ENCODE results near the gene TMEM179. TPM values are rescaled to one million over a fixed set of nuclear protein-coding genes. Genes with fewer than 3 reads are reported as not detected.

Gene TMEM179
- total and polyA plus RNA-seq, 2 experiments from 2014 or later, result 2.2 to 4.3 TPM

GRCh38 chr14:104640681-104641080 lies 36.1 kb upstream of the TMEM179 start:
- Histone ChIP-seq H4K20me1 (ENCODE audit: insufficient read depth, poor library complexity, severe bottlenecking) (no peaks in the 10 kb centered on the region), H3K9me3 (ENCODE audit: low read depth) (no peaks in the 10 kb centered on the region), H3K9me2 (replicated peaks; ENCODE audit: insufficient read depth) (no peaks in the 10 kb centered on the region), H3K27me3 (peaks cover 10% of the 10 kb centered on the region), H3K27ac (no peak overlapping the region), H2AFZ (no peak overlapping the region), H3K4me1 (ENCODE audit: insufficient read depth) (peaks cover 3% of the 10 kb centered on the region), H3K79me2 (no peaks in the 10 kb centered on the region), H3K4me3 (no peak overlapping the region), H3K36me3 (replicated peaks; ENCODE audit: insufficient read depth, low read depth) (no peaks in the 10 kb centered on the region), H3K4me2 (no peak overlapping the region)
- TF ChIP-seq CTCF (IDR thresholded peaks at IDR 0.05; ENCODE audit: poor library complexity) (no peak), EZH2phosphoT487 (IDR thresholded peaks at IDR 0.05; ENCODE audit: low read depth, severe bottlenecking, unreplicated experiment) (no peak), EZH2 (IDR thresholded peaks at IDR 0.05; ENCODE audit: borderline replicate concordance) (no peak)
- WGBS (ENCODE audit: low lambda C conversion rate, missing lambda C conversion rate), result 90% methylated on average over 9 of the region's 10 CpGs
- DNase-seq (ENCODE audit: low spot score), result no peak

- H3K4me3 ChIP-seq, result no peak overlapping the region
- H3K27me3 ChIP-seq, result peaks cover 10% of the 10 kb centered on the region
- no peak overlapping the region for H3K4me2 ChIP-seq
- no peak overlapping the region for H2AFZ ChIP-seq
- H3K9me2 ChIP-seq (replicated peaks; ENCODE audit: insufficient read depth), result no peaks in the 10 kb centered on the region
- H3K79me2 ChIP-seq, result no peaks in the 10 kb centered on the region
- DNase-seq (ENCODE audit: low spot score), result peak; percentile 87
- H3K27ac ChIP-seq, result no peak overlapping the region
- no peaks in the 10 kb centered on the region for H3K36me3 ChIP-seq (replicated peaks; ENCODE audit: insufficient read depth, low read depth)
- H4K20me1 ChIP-seq (ENCODE audit: insufficient read depth, poor library complexity, severe bottlenecking), result no peaks in the 10 kb centered on the region
- no peaks in the 10 kb centered on the region for H3K9me3 ChIP-seq (ENCODE audit: low read depth)
- TF ChIP-seq EZH2phosphoT487 (IDR thresholded peaks at IDR 0.05; ENCODE audit: low read depth, severe bottlenecking, unreplicated experiment), result no peak
- peak; percentile 99 for TF ChIP-seq CTCF (IDR thresholded peaks at IDR 0.05; ENCODE audit: poor library complexity)
- no peak for TF ChIP-seq EZH2 (IDR thresholded peaks at IDR 0.05; ENCODE audit: borderline replicate concordance)
- 11% methylated on average over 24 of the region's 24 CpGs for WGBS (ENCODE audit: low lambda C conversion rate, missing lambda C conversion rate)
- peaks cover 3% of the 10 kb centered on the region for H3K4me1 ChIP-seq (ENCODE audit: insufficient read depth)
Observed at GRCh38 chr14:104639885-104640548, 35.4 kb upstream of the TMEM179 start.

GRCh38 chr14:104639471-104639870 lies 34.9 kb upstream of the TMEM179 start:
- Histone ChIP-seq H3K79me2 (no peaks in the 10 kb centered on the region), H3K4me1 (ENCODE audit: insufficient read depth) (peaks cover 3% of the 10 kb centered on the region), H2AFZ (no peak overlapping the region), H3K27ac (no peak overlapping the region), H3K9me3 (ENCODE audit: low read depth) (no peaks in the 10 kb centered on the region), H4K20me1 (ENCODE audit: insufficient read depth, poor library complexity, severe bottlenecking) (no peaks in the 10 kb centered on the region), H3K27me3 (peaks cover 10% of the 10 kb centered on the region), H3K4me3 (no peak overlapping the region), H3K36me3 (replicated peaks; ENCODE audit: insufficient read depth, low read depth) (no peaks in the 10 kb centered on the region), H3K4me2 (no peak overlapping the region), H3K9me2 (replicated peaks; ENCODE audit: insufficient read depth) (no peaks in the 10 kb centered on the region)
- 76% methylated on average over 5 of the region's 5 CpGs for WGBS (ENCODE audit: low lambda C conversion rate, missing lambda C conversion rate)
- no peak for DNase-seq (ENCODE audit: low spot score)
- no peak for TF ChIP-seq EZH2 (IDR thresholded peaks at IDR 0.05; ENCODE audit: borderline replicate concordance)
- no peak for TF ChIP-seq CTCF (IDR thresholded peaks at IDR 0.05; ENCODE audit: poor library complexity)
- no peak for TF ChIP-seq EZH2phosphoT487 (IDR thresholded peaks at IDR 0.05; ENCODE audit: low read depth, severe bottlenecking, unreplicated experiment)
